HEK293 (cell line): ENCODE results near the gene AHCYL2.

Experiments used
- GLI4 ChIP-seq: fragments of 450-650 bp; formaldehyde crosslinking; IDR thresholded peaks from 2 replicates; pipeline ENCODE4 v1.5.1; 2016; ENCODE audit warnings: missing biosample characterization, missing genetic modification characterization
- KLF10 ChIP-seq: fragments of 450-650 bp; IDR thresholded peaks from 2 replicates; pipeline ENCODE4 v1.5.1; 2018; ENCODE audit warnings: missing biosample characterization, mild to moderate bottlenecking, missing genetic modification characterization
- KLF7 ChIP-seq: fragments of 450-650 bp; formaldehyde crosslinking; IDR thresholded peaks from 2 replicates; pipeline ENCODE4 v1.5.1; 2016; ENCODE audit warnings: missing biosample characterization, missing genetic modification characterization, borderline replicate concordance
- MYNN ChIP-seq: fragments of 450-650 bp; formaldehyde crosslinking; IDR thresholded peaks from 2 replicates; pipeline ENCODE4 v1.5.1; 2016; ENCODE audit warnings: missing biosample characterization, missing genetic modification characterization, borderline replicate concordance
- SCRT2 ChIP-seq: fragments of 450-650 bp; formaldehyde crosslinking; IDR thresholded peaks from 2 replicates; pipeline ENCODE4 v1.5.1; 2016; ENCODE audit warnings: missing biosample characterization, missing genetic modification characterization
- SP7 ChIP-seq: fragments of 450-650 bp; formaldehyde crosslinking; IDR thresholded peaks from 2 replicates; pipeline ENCODE4 v1.5.1; 2016; ENCODE audit warnings: missing biosample characterization, missing genetic modification characterization
- TCF7L2 ChIP-seq: IDR thresholded peaks from 2 replicates; pipeline ENCODE4 v1.6.1; 2011; ENCODE audit warnings: low read depth, mild to moderate bottlenecking, inconsistent platforms, low read length, moderate library complexity, borderline replicate concordance
- ZBTB17 ChIP-seq: fragments of 450-650 bp; formaldehyde crosslinking; IDR thresholded peaks from 2 replicates; pipeline ENCODE4 v1.5.1; 2016; ENCODE audit warnings: missing biosample characterization, missing genetic modification characterization
- ZEB2 ChIP-seq: fragments of 450-650 bp; formaldehyde crosslinking; IDR thresholded peaks from 2 replicates; pipeline ENCODE4 v1.5.1; 2016; ENCODE audit warnings: missing biosample characterization, missing genetic modification characterization
- ZNF132 ChIP-seq: fragments of 450-650 bp; formaldehyde crosslinking; IDR thresholded peaks from 2 replicates; pipeline ENCODE4 v1.5.1; 2017; ENCODE audit warnings: missing biosample characterization, missing genetic modification characterization, borderline replicate concordance
- ZNF138 ChIP-seq: fragments of 450-650 bp; formaldehyde crosslinking; IDR thresholded peaks from 2 replicates; pipeline ENCODE4 v1.5.1; 2016; ENCODE audit warnings: missing biosample characterization, missing genetic modification characterization, borderline replicate concordance
- ZNF184 ChIP-seq: fragments of 450-650 bp; IDR thresholded peaks from 2 replicates; pipeline ENCODE4 v1.5.1; 2018; ENCODE audit warnings: missing biosample characterization, mild to moderate bottlenecking, missing genetic modification characterization
- ZNF211 ChIP-seq: fragments of 450-650 bp; formaldehyde crosslinking; IDR thresholded peaks from 2 replicates; pipeline ENCODE4 v1.5.1; 2016; ENCODE audit warnings: low read depth, missing biosample characterization, missing genetic modification characterization
- ZNF248 ChIP-seq: fragments of 450-650 bp; formaldehyde crosslinking; IDR thresholded peaks from 2 replicates; pipeline ENCODE4 v1.5.1; 2017; ENCODE audit warnings: missing biosample characterization, missing genetic modification characterization
- ZNF274 ChIP-seq, 2 experiments: fragments of 200-500 bp in 1 of 2; fragments of 450-650 bp in 1 of 2; sonication (Bioruptor generic) in 1 of 2; formaldehyde crosslinking in 1 of 2; IDR thresholded peaks; 2 replicates each; pipeline versions ENCODE4 v1.5.1 to v1.6.1; 2014 to 2016; ENCODE audit warnings: borderline replicate concordance in 1 of 2, inconsistent platforms in 1 of 2, low read length in 1 of 2, missing biosample characterization in 1 of 2, missing genetic modification characterization in 1 of 2
- ZNF391 ChIP-seq: fragments of 450-650 bp; formaldehyde crosslinking; IDR thresholded peaks from 2 replicates; pipeline ENCODE4 v1.5.1; 2016; ENCODE audit warnings: low read depth, missing biosample characterization, missing genetic modification characterization, borderline replicate concordance
- ZNF416 ChIP-seq: fragments of 450-650 bp; formaldehyde crosslinking; IDR thresholded peaks from 2 replicates; pipeline ENCODE4 v1.5.1; 2016; ENCODE audit warnings: missing biosample characterization, missing genetic modification characterization
- ZNF544 ChIP-seq: fragments of 450-650 bp; formaldehyde crosslinking; IDR thresholded peaks from 2 replicates; pipeline ENCODE4 v1.5.0; 2017; ENCODE audit warnings: missing biosample characterization, missing genetic modification characterization
- ZNF549 ChIP-seq: fragments of 450-650 bp; IDR thresholded peaks from 2 replicates; pipeline ENCODE4 v1.5.1; 2018; ENCODE audit warnings: missing biosample characterization, missing genetic modification characterization, mild to moderate bottlenecking, inconsistent platforms, moderate library complexity
- ZNF555 ChIP-seq: fragments of 450-650 bp; formaldehyde crosslinking; conservative IDR thresholded peaks from 2 replicates; pipeline ENCODE4 v1.5.1; 2017; ENCODE audit warnings: missing biosample characterization, mild to moderate bottlenecking, missing genetic modification characterization, inconsistent platforms
- ZNF610 ChIP-seq: fragments of 450-650 bp; formaldehyde crosslinking; IDR thresholded peaks from 2 replicates; pipeline ENCODE4 v1.5.1; 2016; ENCODE audit warnings: missing biosample characterization, missing genetic modification characterization, borderline replicate concordance
- ZNF626 ChIP-seq: fragments of 450-650 bp; sonication (Bioruptor Pico); formaldehyde crosslinking; IDR thresholded peaks from 2 replicates; pipeline ENCODE4 v1.5.1; 2018; ENCODE audit warnings: missing biosample characterization, missing genetic modification characterization, inconsistent platforms
- ZNF664 ChIP-seq: fragments of 450-650 bp; formaldehyde crosslinking; IDR thresholded peaks from 2 replicates; pipeline ENCODE4 v1.5.1; 2016; ENCODE audit warnings: missing biosample characterization, missing genetic modification characterization
- ZSCAN30 ChIP-seq: fragments of 450-650 bp; IDR thresholded peaks from 2 replicates; pipeline ENCODE4 v1.5.1; 2018; ENCODE audit warnings: missing biosample characterization, mild to moderate bottlenecking, missing genetic modification characterization, moderate library complexity
- TF ChIP-seq, protein P1 (sequence below): fragments of 450-650 bp; formaldehyde crosslinking; IDR thresholded peaks from 2 replicates; pipeline ENCODE4; 2016; ENCODE audit warnings: missing biosample characterization, missing genetic modification characterization
- TF ChIP-seq, protein P2 (sequence below): fragments of 450-650 bp; formaldehyde crosslinking; IDR thresholded peaks from 2 replicates; pipeline ENCODE4 v1.5.1; 2017; ENCODE audit warnings: missing biosample characterization, missing genetic modification characterization
- TF ChIP-seq, protein P3 (sequence below): fragments of 450-650 bp; formaldehyde crosslinking; IDR thresholded peaks from 2 replicates; pipeline ENCODE4 v1.5.1; 2016; ENCODE audit warnings: missing biosample characterization, missing genetic modification characterization
- TF ChIP-seq, protein P4 (sequence below): fragments of 450-650 bp; formaldehyde crosslinking; IDR thresholded peaks from 2 replicates; pipeline ENCODE4 v1.5.1; 2016; ENCODE audit warnings: missing biosample characterization, missing genetic modification characterization
- TF ChIP-seq, protein P5 (sequence below): fragments of 450-650 bp; formaldehyde crosslinking; IDR thresholded peaks from 2 replicates; pipeline ENCODE4 v1.5.1; 2017; ENCODE audit warnings: missing biosample characterization, missing genetic modification characterization
- TF ChIP-seq, protein P6 (sequence below): fragments of 450-650 bp; formaldehyde crosslinking; IDR thresholded peaks from 2 replicates; pipeline ENCODE4 v1.5.1; 2016; ENCODE audit warnings: missing biosample characterization, missing genetic modification characterization, low read depth

AHCYL2 gene

DNA sequence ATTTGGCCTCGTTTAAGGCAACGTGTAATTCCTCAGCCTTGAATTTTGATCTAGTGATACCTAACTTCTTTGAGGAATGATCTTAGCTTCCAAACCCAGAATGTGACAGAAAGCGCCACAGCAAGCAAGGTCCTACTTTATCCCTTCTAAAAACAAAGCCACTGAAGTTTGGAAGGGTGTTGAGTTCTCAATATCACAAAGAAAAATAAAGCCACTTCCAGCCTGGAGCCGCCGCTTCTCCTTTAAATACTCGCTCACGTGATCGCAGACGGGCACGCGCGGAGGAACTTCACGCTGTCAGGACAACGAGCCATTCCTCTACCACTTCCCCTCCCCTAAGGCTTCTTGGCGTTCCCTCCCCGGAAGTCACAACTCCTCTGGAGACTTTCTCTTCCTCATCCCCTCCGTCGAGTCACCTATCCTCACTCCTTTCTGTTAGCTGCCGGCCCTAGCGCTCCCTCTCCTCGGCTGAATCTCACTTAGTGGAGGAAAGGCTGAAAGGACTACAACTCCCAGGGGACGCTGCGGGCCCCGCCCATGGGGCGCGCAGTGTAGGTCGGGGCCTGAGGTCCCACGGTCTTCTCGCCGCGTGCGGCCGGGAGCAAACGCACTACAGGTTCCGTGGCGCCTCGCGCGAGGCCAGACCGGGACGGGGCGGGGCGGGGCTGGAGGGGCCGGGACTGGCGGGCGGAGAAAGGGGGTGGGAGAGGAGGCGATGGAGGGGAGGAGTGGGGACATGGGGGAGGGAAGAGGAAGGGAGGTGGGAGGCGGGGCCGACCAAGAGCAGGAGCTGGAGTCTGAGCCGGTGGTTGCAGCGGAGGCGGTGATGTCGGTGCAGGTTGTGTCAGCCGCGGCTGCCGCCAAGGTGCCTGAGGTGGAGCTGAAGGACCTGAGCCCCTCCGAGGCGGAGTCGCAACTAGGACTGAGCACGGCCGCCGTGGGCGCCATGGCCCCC is at the start of gene AHCYL2 (continued):
- TF ChIP-seq, protein P1, sequence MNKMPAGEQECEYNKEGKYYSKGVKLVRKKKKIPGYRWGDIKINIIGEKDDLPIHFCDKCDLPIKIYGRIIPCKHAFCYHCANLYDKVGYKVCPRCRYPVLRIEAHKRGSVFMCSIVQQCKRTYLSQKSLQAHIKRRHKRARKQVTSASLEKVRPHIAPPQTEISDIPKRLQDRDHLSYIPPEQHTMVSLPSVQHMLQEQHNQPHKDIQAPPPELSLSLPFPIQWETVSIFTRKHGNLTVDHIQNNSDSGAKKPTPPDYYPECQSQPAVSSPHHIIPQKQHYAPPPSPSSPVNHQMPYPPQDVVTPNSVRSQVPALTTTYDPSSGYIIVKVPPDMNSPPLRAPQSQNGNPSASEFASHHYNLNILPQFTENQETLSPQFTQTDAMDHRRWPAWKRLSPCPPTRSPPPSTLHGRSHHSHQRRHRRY (tag by site-specific recombination): no peak
- TF ChIP-seq ZNF626 (tag by site-specific recombination) (no peak), KLF7 (peak; percentile 98), MYNN (tag by site-specific recombination) (no peak), ZNF132 (tag by site-specific recombination) (no peak), ZNF138 (tag by site-specific recombination) (no peak), SCRT2 (tag by site-specific recombination) (no peak), ZNF274 (IDR thresholded peaks at IDR 0.05; ENCODE audit: low read length) (no peak), ZNF274 (tag by site-specific recombination; IDR thresholded peaks at IDR 0.05; ENCODE audit: borderline replicate concordance) (no peak), ZNF549 (tag by site-specific recombination) (no peak), GLI4 (tag by site-specific recombination) (no peak), ZNF184 (tag by site-specific recombination) (no peak), ZSCAN30 (tag by site-specific recombination) (0 out of 2 replicates have a peak, but pooled peaks have one; percentile 7), SP7 (tag by site-specific recombination) (peak; percentile 75), ZNF664 (0 out of 2 replicates have a peak, but pooled peaks have one; percentile 16), ZNF544 (tag by site-specific recombination) (no peak), ZNF248 (tag by site-specific recombination) (no peak), ZNF416 (tag by site-specific recombination) (no peak), KLF10 (peak; percentile 84), TCF7L2 (no peak), ZNF610 (tag by site-specific recombination) (no peak), ZNF391 (no peak), ZBTB17 (peak; percentile 99), ZNF555 (no peak), ZNF211 (tag by site-specific recombination) (no peak), ZEB2 (tag by site-specific recombination) (peak; percentile 94)
- TF ChIP-seq, protein P2, sequence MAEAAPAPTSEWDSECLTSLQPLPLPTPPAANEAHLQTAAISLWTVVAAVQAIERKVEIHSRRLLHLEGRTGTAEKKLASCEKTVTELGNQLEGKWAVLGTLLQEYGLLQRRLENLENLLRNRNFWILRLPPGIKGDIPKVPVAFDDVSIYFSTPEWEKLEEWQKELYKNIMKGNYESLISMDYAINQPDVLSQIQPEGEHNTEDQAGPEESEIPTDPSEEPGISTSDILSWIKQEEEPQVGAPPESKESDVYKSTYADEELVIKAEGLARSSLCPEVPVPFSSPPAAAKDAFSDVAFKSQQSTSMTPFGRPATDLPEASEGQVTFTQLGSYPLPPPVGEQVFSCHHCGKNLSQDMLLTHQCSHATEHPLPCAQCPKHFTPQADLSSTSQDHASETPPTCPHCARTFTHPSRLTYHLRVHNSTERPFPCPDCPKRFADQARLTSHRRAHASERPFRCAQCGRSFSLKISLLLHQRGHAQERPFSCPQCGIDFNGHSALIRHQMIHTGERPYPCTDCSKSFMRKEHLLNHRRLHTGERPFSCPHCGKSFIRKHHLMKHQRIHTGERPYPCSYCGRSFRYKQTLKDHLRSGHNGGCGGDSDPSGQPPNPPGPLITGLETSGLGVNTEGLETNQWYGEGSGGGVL (tag by site-specific recombination): peak; percentile 99
- TF ChIP-seq, protein P3, sequence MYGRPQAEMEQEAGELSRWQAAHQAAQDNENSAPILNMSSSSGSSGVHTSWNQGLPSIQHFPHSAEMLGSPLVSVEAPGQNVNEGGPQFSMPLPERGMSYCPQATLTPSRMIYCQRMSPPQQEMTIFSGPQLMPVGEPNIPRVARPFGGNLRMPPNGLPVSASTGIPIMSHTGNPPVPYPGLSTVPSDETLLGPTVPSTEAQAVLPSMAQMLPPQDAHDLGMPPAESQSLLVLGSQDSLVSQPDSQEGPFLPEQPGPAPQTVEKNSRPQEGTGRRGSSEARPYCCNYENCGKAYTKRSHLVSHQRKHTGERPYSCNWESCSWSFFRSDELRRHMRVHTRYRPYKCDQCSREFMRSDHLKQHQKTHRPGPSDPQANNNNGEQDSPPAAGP (tag by site-specific recombination): peak; percentile 81
- TF ChIP-seq, protein P4, sequence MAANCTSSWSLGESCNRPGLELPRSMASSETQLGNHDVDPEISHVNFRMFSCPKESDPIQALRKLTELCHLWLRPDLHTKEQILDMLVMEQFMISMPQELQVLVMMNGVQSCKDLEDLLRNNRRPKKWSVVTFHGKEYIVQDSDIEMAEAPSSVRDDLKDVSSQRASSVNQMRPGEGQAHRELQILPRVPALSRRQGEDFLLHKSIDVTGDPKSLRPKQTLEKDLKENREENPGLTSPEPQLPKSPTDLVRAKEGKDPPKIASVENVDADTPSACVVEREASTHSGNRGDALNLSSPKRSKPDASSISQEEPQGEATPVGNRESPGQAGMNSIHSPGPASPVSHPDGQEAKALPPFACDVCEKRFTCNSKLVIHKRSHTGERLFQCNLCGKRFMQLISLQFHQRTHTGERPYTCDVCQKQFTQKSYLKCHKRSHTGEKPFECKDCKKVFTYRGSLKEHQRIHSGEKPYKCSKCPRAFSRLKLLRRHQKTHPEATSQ: no peak
- TF ChIP-seq, protein P5, sequence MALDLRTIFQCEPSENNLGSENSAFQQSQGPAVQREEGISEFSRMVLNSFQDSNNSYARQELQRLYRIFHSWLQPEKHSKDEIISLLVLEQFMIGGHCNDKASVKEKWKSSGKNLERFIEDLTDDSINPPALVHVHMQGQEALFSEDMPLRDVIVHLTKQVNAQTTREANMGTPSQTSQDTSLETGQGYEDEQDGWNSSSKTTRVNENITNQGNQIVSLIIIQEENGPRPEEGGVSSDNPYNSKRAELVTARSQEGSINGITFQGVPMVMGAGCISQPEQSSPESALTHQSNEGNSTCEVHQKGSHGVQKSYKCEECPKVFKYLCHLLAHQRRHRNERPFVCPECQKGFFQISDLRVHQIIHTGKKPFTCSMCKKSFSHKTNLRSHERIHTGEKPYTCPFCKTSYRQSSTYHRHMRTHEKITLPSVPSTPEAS (tag by site-specific recombination): no peak
- TF ChIP-seq, protein P6, sequence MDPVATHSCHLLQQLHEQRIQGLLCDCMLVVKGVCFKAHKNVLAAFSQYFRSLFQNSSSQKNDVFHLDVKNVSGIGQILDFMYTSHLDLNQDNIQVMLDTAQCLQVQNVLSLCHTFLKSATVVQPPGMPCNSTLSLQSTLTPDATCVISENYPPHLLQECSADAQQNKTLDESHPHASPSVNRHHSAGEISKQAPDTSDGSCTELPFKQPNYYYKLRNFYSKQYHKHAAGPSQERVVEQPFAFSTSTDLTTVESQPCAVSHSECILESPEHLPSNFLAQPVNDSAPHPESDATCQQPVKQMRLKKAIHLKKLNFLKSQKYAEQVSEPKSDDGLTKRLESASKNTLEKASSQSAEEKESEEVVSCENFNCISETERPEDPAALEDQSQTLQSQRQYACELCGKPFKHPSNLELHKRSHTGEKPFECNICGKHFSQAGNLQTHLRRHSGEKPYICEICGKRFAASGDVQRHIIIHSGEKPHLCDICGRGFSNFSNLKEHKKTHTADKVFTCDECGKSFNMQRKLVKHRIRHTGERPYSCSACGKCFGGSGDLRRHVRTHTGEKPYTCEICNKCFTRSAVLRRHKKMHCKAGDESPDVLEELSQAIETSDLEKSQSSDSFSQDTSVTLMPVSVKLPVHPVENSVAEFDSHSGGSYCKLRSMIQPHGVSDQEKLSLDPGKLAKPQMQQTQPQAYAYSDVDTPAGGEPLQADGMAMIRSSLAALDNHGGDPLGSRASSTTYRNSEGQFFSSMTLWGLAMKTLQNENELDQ (tag by site-specific recombination): no peak
